Activated T-cell treated with anti-CD3 and anti-CD28 coated beads, Interleukin-2, amount 50 U/mL, for 4 hours (primary cell): Measurements from ENCODE around the gene BLOC1S5. TPM values are rescaled to one million over a fixed set of nuclear protein-coding genes. Genes with fewer than 3 reads are reported as not detected.

Experiments
- ATAC-seq, 2 donors: fragments of 200-7000 bp; cut with Tn5 transposase; one replicate each; pipeline ENCODE4 v1.10.0; 2021
- DNase-seq: peaks from one replicate; pipeline ENCODE4 v3.0.0-alpha.2; 2020
- H3K27me3 Mint-ChIP-seq: one replicate; pipeline ENCODE4 v1.8.0; 2021; ENCODE audit warnings: low read depth, mixed read lengths
- H3K36me3 Mint-ChIP-seq: one replicate; pipeline ENCODE4 v1.8.0; 2022; ENCODE audit warnings: mixed read lengths; ENCODE audit not compliant: insufficient read depth
- H3K4me1 Mint-ChIP-seq: one replicate; pipeline ENCODE4 v1.8.0; 2021; ENCODE audit warnings: low read depth, mixed read lengths
- H3K4me3 Mint-ChIP-seq: one replicate; pipeline ENCODE4 v1.8.0; 2021; ENCODE audit warnings: mild to moderate bottlenecking, moderate library complexity, mixed read lengths
- H3K9me3 Mint-ChIP-seq: one replicate; pipeline ENCODE4 v1.8.0; 2021; ENCODE audit warnings: mixed read lengths
- total RNA-seq, 3 donors: library from RNA; stranded (reverse); gene quantifications; one replicate each; pipeline ENCODE4 v1.2.1, GENCODE V29; 2021

Gene BLOC1S5
- total RNA-seq, 3 donors from 2014 or later, result 11.2 to 15.2 (median 15.0) TPM

- Mint-ChIP-seq H3K9me3 (peaks cover 6% of the 10 kb centered on the region), H3K27me3 (no peaks in the 10 kb centered on the region), H3K36me3 (peaks cover 58% of the 10 kb centered on the region), H3K4me1 (peaks cover 11% of the 10 kb centered on the region), H3K4me3 (no peak overlapping the region)
- DNase-seq, result no peak
- ATAC-seq, result no peak
Measured at GRCh38 chr6:8087870-8088754, 23.9 kb upstream of the BLOC1S5 start.

GRCh38 chr6:8086755-8087306, 22.6 kb upstream of the BLOC1S5 start:
- Mint-ChIP-seq H3K36me3 (peaks cover 57% of the 10 kb centered on the region), H3K4me1 (peaks cover 14% of the 10 kb centered on the region), H3K27me3 (no peaks in the 10 kb centered on the region), H3K9me3 (peaks cover 6% of the 10 kb centered on the region), H3K4me3 (no peak overlapping the region)
- DNase-seq (no peak), ATAC-seq (peak in 1 of 2 donors; percentile 36)

DNA sequence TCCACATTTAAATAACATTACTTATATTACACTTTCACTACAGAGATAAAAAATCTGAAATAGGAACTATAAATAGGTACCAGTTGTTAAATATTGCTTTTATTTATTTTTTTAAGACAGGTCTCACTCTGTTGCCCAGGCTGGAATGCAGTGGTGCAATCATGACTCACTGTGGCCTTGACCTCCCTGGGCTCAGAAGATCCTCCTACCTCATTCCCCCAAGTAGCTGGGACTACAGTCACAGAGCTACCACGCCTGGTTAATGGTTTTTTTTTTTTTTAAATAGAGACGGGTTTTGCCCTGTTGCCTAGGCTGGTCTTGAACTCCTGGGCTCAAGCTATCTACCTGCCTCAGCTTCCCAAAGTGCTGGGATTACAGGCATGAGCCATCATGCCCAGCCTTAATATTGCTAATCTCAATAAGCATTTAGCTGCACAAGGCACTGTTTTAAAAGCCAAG, 20.9 kb upstream of the BLOC1S5 start:
- ATAC-seq (no peak), DNase-seq (no peak)
- peaks cover 14% of the 10 kb centered on the region for H3K4me1 Mint-ChIP-seq
- H3K36me3 Mint-ChIP-seq, result peaks cover 62% of the 10 kb centered on the region
- no peak overlapping the region for H3K4me3 Mint-ChIP-seq
- peaks cover 6% of the 10 kb centered on the region for H3K9me3 Mint-ChIP-seq
- H3K27me3 Mint-ChIP-seq, result no peaks in the 10 kb centered on the region

DNA sequence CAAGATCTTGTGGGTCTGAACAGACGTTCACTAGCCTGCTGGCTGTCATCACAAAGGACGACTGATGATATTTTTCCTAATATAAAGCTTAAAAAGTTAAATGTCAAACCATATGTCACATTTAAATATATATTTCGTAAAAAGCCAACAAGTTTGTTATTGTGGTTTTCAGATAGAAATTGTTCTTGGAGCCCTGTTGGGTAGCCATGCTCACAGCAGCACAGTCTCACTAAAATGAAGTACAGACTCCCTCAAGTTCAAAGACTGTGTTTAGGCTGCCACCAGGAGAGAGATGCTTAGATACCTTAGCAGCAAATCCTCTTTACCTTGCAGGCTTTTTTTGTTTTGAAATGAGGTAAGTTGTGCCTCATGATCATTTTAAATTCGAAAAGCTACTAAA, 20.4 kb upstream of the BLOC1S5 start:
- Mint-ChIP-seq H3K36me3 (peaks cover 64% of the 10 kb centered on the region), H3K27me3 (no peaks in the 10 kb centered on the region), H3K4me3 (no peak overlapping the region), H3K9me3 (peaks cover 6% of the 10 kb centered on the region), H3K4me1 (peaks cover 14% of the 10 kb centered on the region)
- no peak for ATAC-seq
- no peak for DNase-seq

GRCh38 chr6:8082954-8083858, 19.0 kb upstream of the BLOC1S5 start:
- H3K4me3 Mint-ChIP-seq, result no peak overlapping the region
- peaks cover 14% of the 10 kb centered on the region for H3K4me1 Mint-ChIP-seq
- H3K36me3 Mint-ChIP-seq, result peaks cover 55% of the 10 kb centered on the region
- no peaks in the 10 kb centered on the region for H3K27me3 Mint-ChIP-seq
- ATAC-seq (peak; percentile 69 to 80), DNase-seq (no peak)
- H3K9me3 Mint-ChIP-seq, result no peaks in the 10 kb centered on the region

GRCh38 chr6:8082572-8082953, 18.4 kb upstream of the BLOC1S5 start:
- H3K36me3 Mint-ChIP-seq, result peaks cover 51% of the 10 kb centered on the region
- DNase-seq (no peak), ATAC-seq (no peak)
- peaks cover 14% of the 10 kb centered on the region for H3K4me1 Mint-ChIP-seq
- no peak overlapping the region for H3K4me3 Mint-ChIP-seq
- H3K27me3 Mint-ChIP-seq, result no peaks in the 10 kb centered on the region
- no peaks in the 10 kb centered on the region for H3K9me3 Mint-ChIP-seq

DNA sequence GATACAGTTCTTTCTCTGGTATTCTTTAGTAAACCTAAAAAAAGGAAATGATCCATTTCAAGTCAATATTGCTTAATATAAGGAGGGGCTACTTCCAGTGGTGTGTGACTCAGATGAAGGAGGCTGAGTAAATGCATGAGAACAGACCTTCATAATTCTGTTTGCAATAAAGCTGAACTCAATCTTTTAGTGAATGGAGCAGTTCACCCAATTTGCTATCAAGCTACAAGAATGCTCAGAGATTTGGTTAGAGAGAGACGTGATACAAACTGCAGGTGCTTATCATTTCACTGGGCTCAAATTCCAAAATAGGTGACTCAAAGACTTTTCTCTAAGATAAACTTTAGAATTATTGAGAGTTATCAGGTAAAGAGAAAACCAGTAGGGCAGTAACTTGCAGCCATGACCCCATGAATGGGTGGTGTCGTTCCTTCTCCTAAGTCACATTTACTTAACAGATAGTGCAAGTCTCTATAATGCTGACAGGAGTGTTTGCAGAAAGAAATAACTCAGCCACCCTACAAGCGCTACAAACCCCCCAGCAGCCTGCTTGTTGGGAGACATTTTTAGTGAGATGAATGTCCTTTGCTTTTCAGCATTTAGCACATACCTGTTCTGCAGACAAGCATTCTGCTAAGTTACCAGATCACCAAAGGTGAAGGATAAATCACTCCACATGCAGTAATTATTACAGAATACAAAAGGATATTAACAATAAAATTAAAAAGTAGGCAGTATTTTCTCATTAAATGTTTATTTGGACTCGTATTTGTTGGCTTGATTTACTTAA, 16.4 kb upstream of the BLOC1S5 start:
- Mint-ChIP-seq H3K9me3 (no peaks in the 10 kb centered on the region), H3K27me3 (no peaks in the 10 kb centered on the region), H3K4me1 (peaks cover 16% of the 10 kb centered on the region), H3K4me3 (no peak overlapping the region), H3K36me3 (peaks cover 43% of the 10 kb centered on the region)
- ATAC-seq (no peak), DNase-seq (no peak)

DNA sequence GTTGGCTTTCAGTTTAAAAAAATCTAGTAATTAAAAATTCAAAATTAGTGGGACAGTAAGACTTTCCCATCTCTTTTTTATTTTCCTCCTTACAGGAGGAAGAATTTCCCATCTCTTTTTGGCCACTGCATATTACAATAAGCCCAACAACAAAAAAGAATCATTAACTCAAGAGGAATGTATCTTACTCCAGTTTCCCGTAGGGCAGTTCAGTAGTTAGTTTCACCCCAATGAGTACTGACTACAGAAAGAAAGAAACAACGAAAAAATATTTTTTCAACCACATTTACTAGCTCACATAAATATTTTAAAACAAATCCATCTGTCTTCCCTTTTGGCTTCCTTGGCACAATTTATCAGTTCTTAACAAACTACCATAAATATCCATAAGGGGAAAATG, 14.9 kb upstream of the BLOC1S5 start:
- H3K4me1 Mint-ChIP-seq, result peaks cover 17% of the 10 kb centered on the region
- DNase-seq, result no peak
- no peak overlapping the region for H3K4me3 Mint-ChIP-seq
- H3K27me3 Mint-ChIP-seq, result no peaks in the 10 kb centered on the region
- peaks cover 42% of the 10 kb centered on the region for H3K36me3 Mint-ChIP-seq
- no peak for ATAC-seq
- no peaks in the 10 kb centered on the region for H3K9me3 Mint-ChIP-seq

DNA sequence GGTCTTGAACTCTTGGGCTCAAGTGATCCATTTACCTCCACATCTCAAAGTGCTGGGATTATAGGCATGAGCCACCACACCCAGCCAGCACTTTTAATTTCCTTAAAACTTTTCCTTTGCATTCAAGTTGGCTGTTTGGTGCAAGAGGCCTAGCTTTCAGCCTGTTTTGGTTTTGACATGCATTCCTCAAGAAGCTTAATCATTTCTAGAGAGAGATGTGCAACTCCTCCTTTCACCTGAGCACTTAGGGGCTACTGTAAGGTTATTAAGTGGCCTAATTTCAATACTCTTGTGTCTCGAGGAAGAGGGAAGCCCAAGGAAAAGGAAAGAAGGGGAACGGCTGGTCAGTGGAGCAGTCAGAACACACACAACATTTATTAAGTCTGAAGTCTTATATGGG, 13.8 kb upstream of the BLOC1S5 start:
- Mint-ChIP-seq H3K27me3 (no peaks in the 10 kb centered on the region), H3K4me1 (peaks cover 11% of the 10 kb centered on the region)
- DNase-seq, result no peak

GRCh38 chr6:8075704-8076103, 11.5 kb upstream of the BLOC1S5 start:
- Mint-ChIP-seq H3K4me3 (no peak overlapping the region), H3K4me1 (peaks cover 8% of the 10 kb centered on the region), H3K27me3 (no peaks in the 10 kb centered on the region), H3K9me3 (no peaks in the 10 kb centered on the region), H3K36me3 (peaks cover 21% of the 10 kb centered on the region)
- no peak for DNase-seq
- ATAC-seq, result no peak

More for the DNA sequence above, 13.8 kb upstream of the BLOC1S5 start:
- no peaks in the 10 kb centered on the region for H3K9me3 Mint-ChIP-seq
- H3K36me3 Mint-ChIP-seq, result peaks cover 32% of the 10 kb centered on the region
- H3K4me3 Mint-ChIP-seq, result no peak overlapping the region
- no peak for ATAC-seq

GRCh38 chr6:8075185-8075584, 11.0 kb upstream of the BLOC1S5 start:
- DNase-seq, result no peak
- no peak for ATAC-seq
- no peak overlapping the region for H3K4me3 Mint-ChIP-seq

DNA sequence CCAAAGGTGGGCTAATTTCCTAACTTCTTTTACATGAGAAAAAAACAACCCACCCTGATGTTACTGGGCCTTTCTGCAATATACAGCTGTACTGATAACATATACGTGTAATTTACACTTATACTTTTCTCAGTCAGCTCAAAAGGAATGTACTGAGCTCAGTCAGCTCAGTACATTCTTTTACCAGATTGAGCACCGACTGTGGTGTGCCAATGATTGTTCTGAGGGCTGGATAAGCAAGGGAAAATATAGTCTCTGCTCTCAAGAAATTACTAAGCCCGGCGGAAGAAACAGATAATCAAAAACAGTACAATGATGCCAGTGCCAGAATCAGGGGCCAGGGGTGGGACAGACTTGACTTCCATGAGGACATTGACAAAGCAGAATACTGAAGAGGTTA, 10.0 kb upstream of the BLOC1S5 start:
- Mint-ChIP-seq H3K4me3 (no peak overlapping the region), H3K4me1 (peaks cover 8% of the 10 kb centered on the region), H3K36me3 (peaks cover 11% of the 10 kb centered on the region), H3K9me3 (no peaks in the 10 kb centered on the region), H3K27me3 (no peaks in the 10 kb centered on the region)
- no peak for ATAC-seq
- no peak for DNase-seq

More at GRCh38 chr6:8075185-8075584, 11.0 kb upstream of the BLOC1S5 start:
- Mint-ChIP-seq H3K27me3 (no peaks in the 10 kb centered on the region), H3K4me1 (peaks cover 8% of the 10 kb centered on the region), H3K36me3 (peaks cover 16% of the 10 kb centered on the region), H3K9me3 (no peaks in the 10 kb centered on the region)

DNA sequence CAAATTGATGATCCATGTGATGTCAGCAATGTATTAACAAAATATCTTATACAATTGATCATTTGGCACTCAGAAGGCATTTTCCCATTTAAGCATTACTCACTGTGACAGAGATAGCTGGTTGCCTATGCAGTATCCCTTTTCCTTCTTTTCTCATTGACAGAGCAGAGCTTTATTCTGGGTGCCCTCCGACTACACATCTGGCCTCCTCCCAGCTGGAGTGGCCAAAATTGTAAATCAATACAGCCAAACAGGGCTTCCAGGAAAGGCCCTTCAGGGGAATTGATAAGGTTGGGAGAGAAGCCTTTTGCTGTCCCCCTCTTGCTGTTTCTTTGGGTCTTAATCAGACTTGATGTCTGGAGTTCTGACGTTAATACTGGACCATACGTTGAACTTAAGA, 9.6 kb upstream of the BLOC1S5 start:
- peaks cover 11% of the 10 kb centered on the region for H3K36me3 Mint-ChIP-seq
- ATAC-seq (no peak), DNase-seq (no peak)
- no peak overlapping the region for H3K4me3 Mint-ChIP-seq
- peaks cover 8% of the 10 kb centered on the region for H3K4me1 Mint-ChIP-seq
- no peaks in the 10 kb centered on the region for H3K27me3 Mint-ChIP-seq
- H3K9me3 Mint-ChIP-seq, result no peaks in the 10 kb centered on the region

GRCh38 chr6:8070718-8071117, 6.5 kb upstream of the BLOC1S5 start:
- Mint-ChIP-seq H3K4me3 (no peak overlapping the region), H3K27me3 (no peaks in the 10 kb centered on the region)

More at GRCh38 chr6:8070718-8071117, 6.5 kb upstream of the BLOC1S5 start:
- no peaks in the 10 kb centered on the region for H3K9me3 Mint-ChIP-seq
- H3K36me3 Mint-ChIP-seq, result peaks cover under 1% of the 10 kb centered on the region
- no peak for DNase-seq
- no peak for ATAC-seq
- peaks cover 6% of the 10 kb centered on the region for H3K4me1 Mint-ChIP-seq
